Measurements from ENCODE around the gene THRAP3. TPM values are rescaled to one million over a fixed set of nuclear protein-coding genes. Genes with fewer than 3 reads are reported as not detected.

THRAP3 gene
- total and polyA plus RNA-seq, 7 donors, result 45.8 to 159 (median 96.6) TPM

DNA sequence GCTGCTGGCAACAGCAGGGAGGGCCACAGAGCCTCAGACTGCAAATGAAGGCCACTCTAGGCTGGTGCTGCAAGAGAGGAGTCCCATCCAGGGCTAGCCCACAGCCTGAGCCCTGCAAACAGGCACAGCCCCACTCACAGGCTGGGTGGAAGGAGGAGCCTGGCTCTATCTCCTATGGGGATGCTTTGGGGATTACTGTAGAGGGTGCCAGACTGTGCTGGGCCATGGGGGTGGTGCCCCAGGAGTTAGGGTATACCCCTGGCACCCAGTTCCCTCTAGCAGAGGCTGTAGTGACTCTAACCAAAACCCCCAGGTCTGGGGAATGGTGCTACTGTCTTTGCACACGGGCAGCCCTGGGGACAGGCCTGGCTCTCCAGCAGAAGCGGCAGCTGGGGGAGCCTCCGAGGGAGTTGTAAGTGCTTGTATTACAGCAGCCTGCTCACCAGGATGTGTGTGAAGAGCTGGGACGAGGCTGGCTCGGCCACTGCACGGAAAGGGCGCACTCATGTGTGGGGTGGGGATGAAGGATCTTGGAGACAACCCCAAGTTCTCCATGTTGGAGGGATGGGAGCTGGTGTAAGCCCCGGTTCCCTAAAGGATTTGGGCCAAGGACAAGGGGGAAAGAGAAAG is 122.6 kb downstream of the THRAP3 start:
- peaks cover 59% of the 10 kb centered on the region for H3K4me1 ChIP-seq
- H3K27me3 ChIP-seq (ENCODE audit: insufficient read depth in 3 of 3, low read length in 2 of 3), result no peaks in the 10 kb centered on the region
- ATAC-seq (no peak), DNase-seq (peak in 1 of 2 donors; percentile 27)
- peak overlapping the region; percentile 78 for H3K27ac ChIP-seq
- whole genome bisulfite sequencing, 3 donors, result 79 to 90% (median 86%) methylated on average over 8 of the region's 8 CpGs
- intact Hi-C loops (cut with DNase I), result no loop called here
- TF ChIP-seq, protein P1, sequence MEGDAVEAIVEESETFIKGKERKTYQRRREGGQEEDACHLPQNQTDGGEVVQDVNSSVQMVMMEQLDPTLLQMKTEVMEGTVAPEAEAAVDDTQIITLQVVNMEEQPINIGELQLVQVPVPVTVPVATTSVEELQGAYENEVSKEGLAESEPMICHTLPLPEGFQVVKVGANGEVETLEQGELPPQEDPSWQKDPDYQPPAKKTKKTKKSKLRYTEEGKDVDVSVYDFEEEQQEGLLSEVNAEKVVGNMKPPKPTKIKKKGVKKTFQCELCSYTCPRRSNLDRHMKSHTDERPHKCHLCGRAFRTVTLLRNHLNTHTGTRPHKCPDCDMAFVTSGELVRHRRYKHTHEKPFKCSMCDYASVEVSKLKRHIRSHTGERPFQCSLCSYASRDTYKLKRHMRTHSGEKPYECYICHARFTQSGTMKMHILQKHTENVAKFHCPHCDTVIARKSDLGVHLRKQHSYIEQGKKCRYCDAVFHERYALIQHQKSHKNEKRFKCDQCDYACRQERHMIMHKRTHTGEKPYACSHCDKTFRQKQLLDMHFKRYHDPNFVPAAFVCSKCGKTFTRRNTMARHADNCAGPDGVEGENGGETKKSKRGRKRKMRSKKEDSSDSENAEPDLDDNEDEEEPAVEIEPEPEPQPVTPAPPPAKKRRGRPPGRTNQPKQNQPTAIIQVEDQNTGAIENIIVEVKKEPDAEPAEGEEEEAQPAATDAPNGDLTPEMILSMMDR (IDR thresholded peaks at IDR 0.05), result no peak
- H3K4me3 ChIP-seq, result no peak overlapping the region
- H3K36me3 ChIP-seq (ENCODE audit: insufficient read depth in 1 of 2, low read depth in 1 of 2), result peaks cover 14 to 90% of the 10 kb centered on the region in 2 donors
- H3K9me3 ChIP-seq, result no peaks in the 10 kb centered on the region

DNA sequence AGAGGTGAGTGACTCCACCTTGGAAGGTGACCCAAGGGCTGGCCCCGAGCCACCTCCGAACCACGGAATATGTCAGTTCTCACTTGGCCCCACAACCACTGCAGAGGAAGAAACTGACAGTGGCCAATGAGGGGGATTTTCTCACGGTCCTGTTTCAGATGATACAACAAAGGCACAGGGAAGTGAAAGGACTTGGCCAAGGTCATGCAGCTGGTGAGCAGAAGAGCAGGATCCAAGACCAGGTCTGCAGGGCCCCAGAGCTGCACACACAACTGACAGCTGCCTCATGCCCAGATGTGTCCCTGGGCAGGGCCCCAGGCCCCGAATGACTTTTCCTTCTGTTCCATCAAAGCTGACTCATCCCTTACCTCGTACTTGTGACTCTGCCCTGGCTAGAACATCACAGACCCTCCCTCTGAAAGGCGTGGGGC is 125.0 kb downstream of the THRAP3 start:
- peaks cover 11 to 95% of the 10 kb centered on the region in 2 donors for H3K36me3 ChIP-seq (ENCODE audit: insufficient read depth in 1 of 2, low read depth in 1 of 2)
- WGBS, 3 donors, result 45 to 55% (median 54%) methylated on average over 7 of the region's 7 CpGs
- DNase-seq, result peak in 1 of 2 donors; percentile 45

DNA sequence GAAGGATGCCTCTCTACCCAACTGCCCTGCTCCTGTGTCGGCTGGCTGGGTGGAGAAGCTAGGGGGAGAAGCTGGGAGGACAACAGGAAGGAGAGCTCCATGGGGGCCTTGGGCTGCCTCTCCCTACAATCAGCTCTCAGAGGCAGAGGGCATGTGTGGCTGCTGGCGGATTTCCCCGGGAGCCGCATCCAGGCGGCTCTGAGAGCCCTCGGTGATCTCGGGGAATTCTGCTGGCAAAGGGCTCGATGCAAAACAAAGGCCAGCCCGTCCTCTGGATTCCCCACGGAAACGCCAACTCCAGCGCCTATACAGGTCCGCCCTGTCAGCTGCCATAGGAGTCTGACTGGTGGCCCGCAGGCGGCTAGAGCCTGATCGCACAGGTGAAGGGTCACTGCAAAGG is 125.6 kb downstream of the THRAP3 start:
- H3K4me1 ChIP-seq, result peaks cover 50% of the 10 kb centered on the region
- no peaks in the 10 kb centered on the region for H3K9me3 ChIP-seq
- H3K27me3 ChIP-seq (ENCODE audit: insufficient read depth in 3 of 3, low read length in 2 of 3), result no peaks in the 10 kb centered on the region
- ATAC-seq, result no peak
- 48 to 61% (median 58%) methylated on average over 16 of the region's 16 CpGs for WGBS, 3 donors
- intact Hi-C loops (cut with DNase I), result no loop called here
- H3K27ac ChIP-seq, result peak overlapping the region; percentile 82
- TF ChIP-seq, protein P1 (IDR thresholded peaks at IDR 0.05), result no peak
- no peak overlapping the region for H3K4me3 ChIP-seq
- DNase-seq, result peak in 1 of 2 donors; percentile 46
- peaks cover 11 to 95% of the 10 kb centered on the region in 2 donors for H3K36me3 ChIP-seq (ENCODE audit: insufficient read depth in 1 of 2, low read depth in 1 of 2)

More for the DNA sequence above, 125.0 kb downstream of the THRAP3 start:
- Histone ChIP-seq H3K27ac (peak overlapping the region; percentile 82), H3K4me3 (no peak overlapping the region), H3K9me3 (no peaks in the 10 kb centered on the region), H3K27me3 (ENCODE audit: insufficient read depth in 3 of 3, low read length in 2 of 3) (no peaks in the 10 kb centered on the region), H3K4me1 (peaks cover 56% of the 10 kb centered on the region)
- ATAC-seq, result peak in 3 of 4 donors; percentile 23 to 47 (median 25)
- TF ChIP-seq, protein P1 (IDR thresholded peaks at IDR 0.05), result no peak
- intact Hi-C loops (cut with DNase I), result no loop called here

DNA sequence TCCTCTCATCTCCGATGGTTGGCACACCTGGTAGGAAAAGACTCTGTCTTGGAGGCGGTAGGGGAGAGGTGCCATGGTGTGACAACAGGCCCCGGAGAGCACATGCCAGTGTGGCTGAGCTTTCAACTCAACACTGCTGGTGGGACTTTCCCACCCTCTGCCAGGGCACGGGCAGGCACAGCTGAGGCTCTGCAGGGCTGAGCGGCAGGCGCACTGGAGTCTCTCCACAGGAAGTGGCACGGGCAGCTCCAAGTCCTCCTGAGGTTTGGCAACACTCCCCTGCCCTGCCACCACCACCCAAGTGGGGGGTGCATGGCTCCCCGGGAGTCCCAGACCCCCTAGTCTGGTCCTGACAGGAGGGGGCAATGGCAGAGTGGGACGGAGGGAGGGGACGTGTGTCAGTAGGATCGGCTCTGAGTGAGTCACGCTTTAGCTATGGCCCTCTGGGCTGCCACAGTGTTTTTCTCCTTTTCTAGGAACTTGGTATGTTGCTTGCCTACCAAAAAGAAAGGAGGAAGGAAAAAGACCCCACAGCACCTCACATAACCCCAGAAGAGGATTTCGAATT is 126.5 kb downstream of the THRAP3 start:
- intact Hi-C loops (cut with DNase I), result no loop called here
- 27 to 46% (median 35%) methylated on average over 13 of the region's 13 CpGs for WGBS, 3 donors

More for the DNA sequence above, 126.5 kb downstream of the THRAP3 start:
- no peak for DNase-seq
- TF ChIP-seq, protein P1 (IDR thresholded peaks at IDR 0.05), result no peak
- H3K4me3 ChIP-seq, result no peak overlapping the region
- H3K27me3 ChIP-seq (ENCODE audit: insufficient read depth in 3 of 3, low read length in 2 of 3), result no peaks in the 10 kb centered on the region
- H3K4me1 ChIP-seq, result peaks cover 41% of the 10 kb centered on the region
- peak overlapping the region; percentile 82 for H3K27ac ChIP-seq
- H3K9me3 ChIP-seq, result no peaks in the 10 kb centered on the region
- ATAC-seq, result peak; percentile 56 to 88 (median 69)
- H3K36me3 ChIP-seq (ENCODE audit: insufficient read depth in 1 of 2, low read depth in 1 of 2), result peaks cover 11 to 95% of the 10 kb centered on the region in 2 donors
